HUES64 (cell line): ENCODE results near the gene OR13F1.

Experiments used
- H3K27ac ChIP-seq: 2 replicates; pipeline ENCODE4 v1.7.0; 2013; ENCODE audit warnings: low read depth, low read length, inconsistent platforms
- H3K27me3 ChIP-seq: 2 replicates; pipeline ENCODE4 v1.6.1; 2013; ENCODE audit warnings: mild to moderate bottlenecking, low read length; ENCODE audit not compliant: insufficient read depth
- H3K36me3 ChIP-seq: 2 replicates; pipeline ENCODE4 v1.6.1; 2013; ENCODE audit warnings: mild to moderate bottlenecking, low read length; ENCODE audit not compliant: insufficient read depth
- H3K4me1 ChIP-seq: 2 replicates; pipeline ENCODE4 v1.6.1; 2013; ENCODE audit warnings: mild to moderate bottlenecking, low read length, moderate library complexity; ENCODE audit not compliant: insufficient read depth
- H3K4me3 ChIP-seq: 2 replicates; pipeline ENCODE4 v1.5.1; 2013; ENCODE audit warnings: mild to moderate bottlenecking, low read length, moderate library complexity
- H3K9ac ChIP-seq: 2 replicates; pipeline ENCODE4 v1.6.1; 2013; ENCODE audit warnings: mild to moderate bottlenecking, low read depth, low read length
- H3K9me3 ChIP-seq: 2 replicates; pipeline ENCODE4 v1.6.1; 2013; ENCODE audit warnings: low read depth, low read length; ENCODE audit not compliant: insufficient read depth
- WGBS: fragments of 150-250, 120-280 bp; methylation state at CpG from one replicate; pipeline ENCODE4 v1.1.7; 2013; ENCODE audit warnings: missing lambda C conversion rate; 5-methylcytosine and 5-hydroxymethylcytosine counted together

Gene OR13F1

DNA sequence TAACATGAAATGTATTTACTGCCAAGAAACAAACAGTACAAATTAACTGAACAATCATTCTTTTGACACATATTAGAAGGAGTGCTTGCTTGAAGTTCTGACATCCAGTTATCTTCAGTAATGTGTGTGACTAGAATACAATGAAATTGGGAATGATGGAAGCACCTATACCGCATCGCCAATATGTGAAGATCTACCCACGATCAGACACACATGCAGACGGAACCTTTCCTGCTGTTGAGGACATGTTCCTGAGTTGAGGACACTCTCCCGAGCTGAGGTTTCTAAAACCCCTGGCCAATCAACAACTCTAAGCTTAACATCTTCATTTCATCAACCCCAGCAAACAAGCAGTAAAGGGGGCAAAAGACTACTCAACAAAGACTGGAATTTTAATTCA, 32.7 kb downstream of the OR13F1 start, which contains the start of gene OR13C3:
OR13C3 (minus strand) TSS at position 101 of the 400 bp plus-strand sequence. CDS start 133 bp downstream, outside the sequence.
- 94% methylated on average over 5 of the region's 5 CpGs for WGBS
- no peak within 1 kb of the TSS for H3K9ac ChIP-seq
- no peaks in the 10 kb centered on the region for H3K9me3 ChIP-seq
- no peaks in the 10 kb centered on the region for H3K27me3 ChIP-seq
- no peaks in the 10 kb centered on the region for H3K4me1 ChIP-seq
- no peaks in the 10 kb centered on the region for H3K36me3 ChIP-seq
- no peak within 1 kb of the TSS for H3K27ac ChIP-seq
- H3K4me3 ChIP-seq, result no peak within 1 kb of the TSS

DNA sequence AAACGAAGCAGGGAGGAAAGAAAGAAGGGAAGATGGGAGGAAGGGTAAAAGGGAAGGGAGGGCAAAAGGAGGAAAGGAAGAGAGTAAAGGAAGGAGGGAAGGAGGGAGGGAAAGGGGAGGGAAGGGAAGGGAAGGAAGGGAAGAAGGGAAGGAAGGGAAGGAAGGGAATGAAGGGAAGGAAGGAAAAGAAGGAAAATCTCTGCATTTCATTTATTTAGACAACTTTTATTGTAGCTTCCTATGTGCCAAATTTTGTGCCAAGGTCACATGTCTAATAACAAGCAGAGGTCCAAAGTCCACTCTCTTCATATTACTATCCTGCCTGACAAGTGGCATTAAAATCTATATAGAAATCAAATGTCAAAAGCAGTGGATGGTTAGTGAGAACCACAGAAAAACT, 35.2 kb downstream of the OR13F1 start:
- no peaks in the 10 kb centered on the region for H3K36me3 ChIP-seq
- no peaks in the 10 kb centered on the region for H3K4me1 ChIP-seq
- H3K27me3 ChIP-seq, result no peaks in the 10 kb centered on the region
- WGBS, result 63% methylated on average over 1 of the region's 1 CpG
- no peaks in the 10 kb centered on the region for H3K9me3 ChIP-seq
- H3K4me3 ChIP-seq, result no peak overlapping the region
- H3K9ac ChIP-seq, result no peak overlapping the region
- no peak overlapping the region for H3K27ac ChIP-seq

DNA sequence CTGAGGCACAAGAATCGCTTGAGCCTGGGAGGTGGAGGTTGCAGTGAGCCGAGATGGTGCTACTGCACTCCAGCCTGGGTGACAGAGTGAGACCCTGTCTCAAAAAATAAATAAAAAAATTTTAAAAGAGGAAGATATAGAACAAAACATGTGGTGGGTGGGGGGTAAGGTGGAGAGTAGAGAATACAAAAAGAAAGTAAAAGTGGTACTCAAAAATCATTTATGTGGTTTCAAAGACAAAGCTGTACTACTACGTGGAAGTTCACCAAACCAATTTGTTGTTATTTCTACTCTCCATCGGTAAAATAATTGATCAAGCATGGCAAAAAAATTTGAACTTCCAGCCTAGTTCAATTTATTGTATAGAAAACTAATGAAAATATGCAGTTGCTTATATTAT, 40.6 kb downstream of the OR13F1 start:
- H3K9me3 ChIP-seq, result no peaks in the 10 kb centered on the region
- H3K36me3 ChIP-seq, result no peaks in the 10 kb centered on the region
- 92% methylated on average over 4 of the region's 4 CpGs for WGBS
- H3K9ac ChIP-seq, result no peak overlapping the region
- H3K4me3 ChIP-seq, result no peak overlapping the region
- H3K27me3 ChIP-seq, result no peaks in the 10 kb centered on the region
- H3K27ac ChIP-seq, result no peak overlapping the region
- H3K4me1 ChIP-seq, result no peaks in the 10 kb centered on the region

DNA sequence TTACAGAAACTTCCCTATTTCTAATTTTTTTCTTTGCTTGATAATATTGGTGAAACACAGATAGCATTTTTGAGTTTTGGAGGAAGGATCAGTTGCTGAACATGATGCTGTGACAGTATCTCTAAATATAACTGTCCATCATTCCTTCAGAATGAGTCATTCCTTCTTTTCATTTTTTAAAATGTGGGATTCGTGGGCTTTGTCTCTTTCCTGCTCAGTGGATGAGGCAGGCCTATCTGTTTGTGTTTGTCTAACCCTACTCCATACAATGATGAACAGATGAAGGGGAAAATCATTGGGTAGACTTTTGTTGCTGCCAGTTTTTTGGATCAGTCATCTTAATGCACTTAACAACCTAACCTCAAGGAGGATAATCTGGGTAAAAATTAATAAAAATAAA, 49.2 kb downstream of the OR13F1 start:
- Histone ChIP-seq H3K27ac (no peak overlapping the region), H3K27me3 (no peaks in the 10 kb centered on the region), H3K36me3 (no peaks in the 10 kb centered on the region), H3K9ac (no peak overlapping the region), H3K9me3 (no peaks in the 10 kb centered on the region), H3K4me3 (no peak overlapping the region), H3K4me1 (no peaks in the 10 kb centered on the region)
- no CpG with 5 or more reads among the region's 1 CpG for WGBS
